HEK293 (cell line): ENCODE data around the gene KCNE4.
A peak's percentile ranks its signal among the peaks of the same experiment; 100 is the strongest.

Source experiments
- CTCF ChIA-PET: fragments of 350-600 bp; formaldehyde crosslinking; extraction: SDS; loops from one replicate; lab custom pipeline; 2021; ENCODE audit warnings: antibody characterized with exemption; lab: Yijun Ruan, JAX
- POLR2A ChIA-PET: fragments of 300-600 bp; formaldehyde crosslinking; extraction: SDS; loops from one replicate; lab custom pipeline; 2020; ENCODE audit warnings: antibody characterized with exemption, inconsistent platforms; lab: Yijun Ruan, JAX
- H3K27ac ChIP-seq: fragments of 200-500 bp; sonication (Bioruptor generic); 2 replicates; pipeline ENCODE4 v1.5.1; 2014; ENCODE audit warnings: low read depth, low read length, control low read depth, inconsistent platforms; ENCODE audit errors: extremely low read depth
- H3K36me3 ChIP-seq, 2 experiments: fragments of 200-500 bp in 1 of 2; sonication (Bioruptor generic) in 1 of 2; 1 replicate in 1 of 2; 2 replicates in 1 of 2; pipeline ENCODE4 v1.5.1; 2014 to 2017; ENCODE audit warnings: inconsistent platforms in 2 of 2, low read length in 2 of 2; ENCODE audit not compliant: control insufficient read depth in 2 of 2, insufficient read depth in 1 of 2
- H3K4me1 ChIP-seq: fragments of 200-500 bp; sonication (Bioruptor generic); 2 replicates; pipeline ENCODE4 v1.5.1; 2014; ENCODE audit warnings: mild to moderate bottlenecking, low read length, inconsistent platforms; ENCODE audit not compliant: control insufficient read depth, insufficient read depth
- H3K4me3 ChIP-seq: 2 replicates; pipeline ENCODE4 v1.5.1; 2011; ENCODE audit warnings: low read depth, mild to moderate bottlenecking, control low read depth, low read length, moderate library complexity
- H3K9me3 ChIP-seq: fragments of 200-500 bp; sonication (Bioruptor generic); 2 replicates; pipeline ENCODE4 v1.5.1; 2014; ENCODE audit warnings: low read depth, low read length, inconsistent platforms; ENCODE audit not compliant: control insufficient read depth, insufficient read depth
- HIC1 ChIP-seq: fragments of 450-650 bp; formaldehyde crosslinking; IDR thresholded peaks from 2 replicates; pipeline ENCODE4 v1.5.1; 2016; ENCODE audit warnings: missing biosample characterization, missing genetic modification characterization
- HOXD13 ChIP-seq: sonication (generic); formaldehyde crosslinking; IDR thresholded peaks from 2 replicates; pipeline ENCODE4 v1.8.0; 2022; ENCODE audit warnings: missing genetic modification reagents, borderline replicate concordance
- KLF9 ChIP-seq: fragments of 450-650 bp; formaldehyde crosslinking; IDR thresholded peaks from 2 replicates; pipeline ENCODE4 v1.5.1; 2016; ENCODE audit warnings: missing biosample characterization, missing genetic modification characterization, low read depth
- SP7 ChIP-seq: fragments of 450-650 bp; formaldehyde crosslinking; IDR thresholded peaks from 2 replicates; pipeline ENCODE4 v1.5.1; 2016; ENCODE audit warnings: missing biosample characterization, missing genetic modification characterization
- ZBTB1 ChIP-seq: fragments of 450-650 bp; formaldehyde crosslinking; IDR thresholded peaks from 2 replicates; pipeline ENCODE4 v1.5.1; 2016; ENCODE audit warnings: missing biosample characterization, missing genetic modification characterization
- ZNF112 ChIP-seq: fragments of 450-650 bp; formaldehyde crosslinking; IDR thresholded peaks from 2 replicates; pipeline ENCODE4 v1.5.0; 2017; ENCODE audit warnings: missing biosample characterization, missing genetic modification characterization
- ZNF133 ChIP-seq: fragments of 450-650 bp; formaldehyde crosslinking; IDR thresholded peaks from 2 replicates; pipeline ENCODE4 v1.5.1; 2016; ENCODE audit warnings: missing biosample characterization, missing genetic modification characterization
- ZNF214 ChIP-seq: fragments of 450-650 bp; formaldehyde crosslinking; IDR thresholded peaks from 2 replicates; pipeline ENCODE4 v1.5.1; 2017; ENCODE audit warnings: missing biosample characterization, mild to moderate bottlenecking, missing genetic modification characterization, borderline replicate concordance
- ZNF350 ChIP-seq: fragments of 450-650 bp; formaldehyde crosslinking; IDR thresholded peaks from 2 replicates; pipeline ENCODE4 v1.5.0; 2017; ENCODE audit warnings: missing biosample characterization, mild to moderate bottlenecking, missing genetic modification characterization
- ZNF600 ChIP-seq: fragments of 450-650 bp; formaldehyde crosslinking; IDR thresholded peaks from 2 replicates; pipeline ENCODE4 v1.5.1; 2016; ENCODE audit warnings: missing biosample characterization, missing genetic modification characterization
- ZNF707 ChIP-seq: fragments of 450-650 bp; formaldehyde crosslinking; IDR thresholded peaks from 2 replicates; pipeline ENCODE4 v1.5.1; 2016; ENCODE audit warnings: missing biosample characterization, missing genetic modification characterization
- ZNF791 ChIP-seq: fragments of 450-650 bp; formaldehyde crosslinking; IDR thresholded peaks from 2 replicates; pipeline ENCODE4 v1.5.1; 2016; ENCODE audit warnings: missing biosample characterization, missing genetic modification characterization
- TF ChIP-seq, protein P1 (sequence below): fragments of 450-650 bp; formaldehyde crosslinking; IDR thresholded peaks from 2 replicates; pipeline ENCODE4 v1.5.1; 2017; ENCODE audit warnings: missing biosample characterization, missing genetic modification characterization
- TF ChIP-seq, protein P2 (sequence below): sonication (generic); formaldehyde crosslinking; IDR thresholded peaks from 2 replicates; pipeline ENCODE4 v1.8.1; 2022; ENCODE audit warnings: mild to moderate bottlenecking, moderate library complexity, missing genetic modification reagents
- TF ChIP-seq, protein P3 (sequence below): fragments of 450-650 bp; formaldehyde crosslinking; IDR thresholded peaks from 2 replicates; pipeline ENCODE4 v1.5.1; 2016; ENCODE audit warnings: missing biosample characterization, missing genetic modification characterization

The KCNE4 gene

DNA sequence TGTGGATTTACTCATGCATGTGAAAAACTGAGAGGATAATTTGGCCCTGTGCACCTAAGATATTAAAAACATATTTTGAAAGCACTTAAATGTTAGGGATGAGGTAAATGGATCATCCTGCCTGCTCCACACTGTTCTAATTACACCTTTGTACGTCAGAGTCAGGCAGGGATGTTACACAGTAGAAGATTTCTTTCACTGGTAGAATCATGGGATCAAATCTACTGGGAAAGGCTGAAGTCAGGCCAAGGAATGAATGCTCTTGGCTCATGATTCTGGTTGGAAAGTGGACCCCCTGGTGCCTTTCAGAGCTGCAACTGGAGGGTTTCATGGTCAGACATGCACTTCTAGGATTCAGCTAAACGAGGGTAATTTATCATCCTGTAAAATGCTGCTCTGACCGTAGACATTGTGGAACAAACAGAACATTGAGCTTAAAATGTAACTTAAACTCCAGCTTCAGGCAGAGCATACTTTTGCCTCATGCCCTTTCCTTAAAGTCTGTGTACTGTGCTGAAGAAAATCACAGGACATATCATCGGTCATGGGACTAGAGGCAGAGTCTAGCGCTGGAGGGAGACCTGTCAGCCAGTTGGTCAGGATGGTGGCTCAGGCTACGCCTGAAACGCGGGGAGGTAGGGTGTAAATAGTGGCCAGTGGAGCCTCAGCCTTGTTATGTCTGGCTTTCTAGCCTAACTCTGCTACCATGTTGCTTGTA lies 4.9 kb downstream of the KCNE4 start (continued):
- TF ChIP-seq, protein P1, sequence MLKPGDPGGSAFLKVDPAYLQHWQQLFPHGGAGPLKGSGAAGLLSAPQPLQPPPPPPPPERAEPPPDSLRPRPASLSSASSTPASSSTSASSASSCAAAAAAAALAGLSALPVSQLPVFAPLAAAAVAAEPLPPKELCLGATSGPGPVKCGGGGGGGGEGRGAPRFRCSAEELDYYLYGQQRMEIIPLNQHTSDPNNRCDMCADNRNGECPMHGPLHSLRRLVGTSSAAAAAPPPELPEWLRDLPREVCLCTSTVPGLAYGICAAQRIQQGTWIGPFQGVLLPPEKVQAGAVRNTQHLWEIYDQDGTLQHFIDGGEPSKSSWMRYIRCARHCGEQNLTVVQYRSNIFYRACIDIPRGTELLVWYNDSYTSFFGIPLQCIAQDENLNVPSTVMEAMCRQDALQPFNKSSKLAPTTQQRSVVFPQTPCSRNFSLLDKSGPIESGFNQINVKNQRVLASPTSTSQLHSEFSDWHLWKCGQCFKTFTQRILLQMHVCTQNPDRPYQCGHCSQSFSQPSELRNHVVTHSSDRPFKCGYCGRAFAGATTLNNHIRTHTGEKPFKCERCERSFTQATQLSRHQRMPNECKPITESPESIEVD, result no peak
- no peak for TF ChIP-seq HOXD13 (CRISPR knock-in tag)
- no peak for TF ChIP-seq ZNF600 (tag by site-specific recombination)
- no peak for TF ChIP-seq SP7 (tag by site-specific recombination)

GRCh38 chr2:223057569-223057968 lies 5.6 kb downstream of the KCNE4 start:
- H3K36me3 ChIP-seq, result no peaks in the 10 kb centered on the region
- no peaks in the 10 kb centered on the region for H3K9me3 ChIP-seq
- TF ChIP-seq, protein P2, sequence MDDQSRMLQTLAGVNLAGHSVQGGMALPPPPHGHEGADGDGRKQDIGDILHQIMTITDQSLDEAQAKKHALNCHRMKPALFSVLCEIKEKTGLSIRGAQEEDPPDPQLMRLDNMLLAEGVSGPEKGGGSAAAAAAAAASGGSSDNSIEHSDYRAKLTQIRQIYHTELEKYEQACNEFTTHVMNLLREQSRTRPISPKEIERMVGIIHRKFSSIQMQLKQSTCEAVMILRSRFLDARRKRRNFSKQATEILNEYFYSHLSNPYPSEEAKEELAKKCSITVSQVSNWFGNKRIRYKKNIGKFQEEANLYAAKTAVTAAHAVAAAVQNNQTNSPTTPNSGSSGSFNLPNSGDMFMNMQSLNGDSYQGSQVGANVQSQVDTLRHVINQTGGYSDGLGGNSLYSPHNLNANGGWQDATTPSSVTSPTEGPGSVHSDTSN (CRISPR knock-in tag), result no peak
- TF ChIP-seq, protein P3, sequence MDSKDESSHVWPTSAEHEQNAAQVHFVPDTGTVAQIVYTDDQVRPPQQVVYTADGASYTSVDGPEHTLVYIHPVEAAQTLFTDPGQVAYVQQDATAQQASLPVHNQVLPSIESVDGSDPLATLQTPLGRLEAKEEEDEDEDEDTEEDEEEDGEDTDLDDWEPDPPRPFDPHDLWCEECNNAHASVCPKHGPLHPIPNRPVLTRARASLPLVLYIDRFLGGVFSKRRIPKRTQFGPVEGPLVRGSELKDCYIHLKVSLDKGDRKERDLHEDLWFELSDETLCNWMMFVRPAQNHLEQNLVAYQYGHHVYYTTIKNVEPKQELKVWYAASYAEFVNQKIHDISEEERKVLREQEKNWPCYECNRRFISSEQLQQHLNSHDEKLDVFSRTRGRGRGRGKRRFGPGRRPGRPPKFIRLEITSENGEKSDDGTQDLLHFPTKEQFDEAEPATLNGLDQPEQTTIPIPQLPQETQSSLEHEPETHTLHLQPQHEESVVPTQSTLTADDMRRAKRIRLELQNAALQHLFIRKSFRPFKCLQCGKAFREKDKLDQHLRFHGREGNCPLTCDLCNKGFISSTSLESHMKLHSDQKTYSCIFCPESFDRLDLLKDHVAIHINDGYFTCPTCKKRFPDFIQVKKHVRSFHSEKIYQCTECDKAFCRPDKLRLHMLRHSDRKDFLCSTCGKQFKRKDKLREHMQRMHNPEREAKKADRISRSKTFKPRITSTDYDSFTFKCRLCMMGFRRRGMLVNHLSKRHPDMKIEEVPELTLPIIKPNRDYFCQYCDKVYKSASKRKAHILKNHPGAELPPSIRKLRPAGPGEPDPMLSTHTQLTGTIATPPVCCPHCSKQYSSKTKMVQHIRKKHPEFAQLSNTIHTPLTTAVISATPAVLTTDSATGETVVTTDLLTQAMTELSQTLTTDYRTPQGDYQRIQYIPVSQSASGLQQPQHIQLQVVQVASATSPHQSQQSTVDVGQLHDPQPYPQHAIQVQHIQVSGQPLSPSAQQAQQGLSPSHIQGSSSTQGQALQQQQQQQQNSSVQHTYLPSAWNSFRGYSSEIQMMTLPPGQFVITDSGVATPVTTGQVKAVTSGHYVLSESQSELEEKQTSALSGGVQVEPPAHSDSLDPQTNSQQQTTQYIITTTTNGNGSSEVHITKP (tag by site-specific recombination), result 0 out of 2 replicates have a peak, but pooled peaks have one; percentile 13
- CTCF ChIA-PET, result interaction anchor here (0.7 kb wide), 1 partner anchor 665 kb away, joined by 3 read pairs; no protein-coding TSS in a partner anchor
- H3K4me1 ChIP-seq, result peaks cover 11% of the 10 kb centered on the region
- H3K4me3 ChIP-seq, result no peak overlapping the region
- POLR2A ChIA-PET, result no interaction called here
- no peak overlapping the region for H3K27ac ChIP-seq

- CTCF ChIA-PET, result no interaction called here
- no peak overlapping the region for H3K4me3 ChIP-seq
- no peak for TF ChIP-seq ZNF350
- H3K9me3 ChIP-seq, result no peaks in the 10 kb centered on the region
- POLR2A ChIA-PET, result no interaction called here
- no peak overlapping the region for H3K27ac ChIP-seq
- peaks cover 11% of the 10 kb centered on the region for H3K4me1 ChIP-seq
- H3K36me3 ChIP-seq, result no peaks in the 10 kb centered on the region
These were observed 7.1 kb downstream of the KCNE4 start for GRCh38 chr2:223058952-223059716.

DNA sequence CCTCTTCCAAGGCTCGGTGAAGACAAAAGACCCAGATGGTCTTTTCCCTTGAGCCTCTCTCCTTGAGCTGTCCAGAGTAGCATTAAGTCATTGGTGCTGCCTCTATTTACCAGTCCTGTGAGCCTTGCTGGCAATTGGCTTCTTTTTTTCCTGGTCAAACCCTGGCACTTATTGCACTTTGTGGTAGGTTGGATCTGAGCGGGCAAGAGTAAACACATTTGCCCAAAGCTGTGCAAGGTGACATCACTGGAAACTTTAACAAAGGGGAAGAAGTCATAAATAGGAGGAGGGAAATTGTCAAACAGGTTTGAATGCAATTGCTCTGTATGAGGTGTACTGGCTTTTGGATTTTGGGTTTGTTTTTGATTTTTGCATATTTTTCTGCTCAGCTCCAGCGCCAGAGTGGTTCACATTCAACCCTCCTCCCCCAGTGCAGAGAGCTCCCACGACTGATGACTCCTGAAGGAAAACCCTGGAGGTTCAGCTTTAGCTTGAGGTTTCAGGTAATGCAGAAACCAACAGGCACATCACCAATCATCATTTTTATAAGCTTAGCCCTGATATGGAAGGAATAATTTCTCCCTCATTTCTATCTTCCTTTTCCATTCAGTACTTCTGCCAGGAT lies 8.3 kb downstream of the KCNE4 start:
- peaks cover 11% of the 10 kb centered on the region for H3K4me1 ChIP-seq
- CTCF ChIA-PET, result interaction anchor here (0.9 to 1.2 kb wide), 3 partner anchors 25 to 318 kb away, joined by 3 to 5 read pairs (median 4); no protein-coding TSS in a partner anchor
- H3K27ac ChIP-seq, result no peak overlapping the region
- no peak for TF ChIP-seq ZNF791 (tag by site-specific recombination)
- TF ChIP-seq HIC1 (tag by site-specific recombination), result no peak
- TF ChIP-seq ZBTB1 (tag by site-specific recombination), result no peak
- peak; percentile 87 for TF ChIP-seq ZNF133 (tag by site-specific recombination)
- TF ChIP-seq KLF9 (tag by site-specific recombination), result no peak
- TF ChIP-seq ZNF707, result no peak
- no peak for TF ChIP-seq ZNF112 (tag by site-specific recombination)
- no peak for TF ChIP-seq ZNF214
- no peaks in the 10 kb centered on the region for H3K9me3 ChIP-seq
- H3K4me3 ChIP-seq, result no peak overlapping the region
- H3K36me3 ChIP-seq, result no peaks in the 10 kb centered on the region
- POLR2A ChIA-PET, result no interaction called here
